CD8-positive, alpha-beta memory T cell (primary cell): Measurements from ENCODE around the gene MRPS23. TPM values are rescaled to one million over a fixed set of nuclear protein-coding genes. Genes with fewer than 3 reads are reported as not detected.
A peak's percentile ranks its signal among the peaks of the same experiment; 100 is the strongest.

Source experiments
- CTCF ChIA-PET: fragments of 350-600 bp; sonication (Branson Sonifier 250); formaldehyde crosslinking; loops from one replicate; lab custom pipeline; 2021; ENCODE audit warnings: antibody characterized with exemption; lab: Charles Lee
- POLR2A ChIA-PET: fragments of 350-600 bp; sonication (Branson Sonifier 250); formaldehyde crosslinking; loops from one replicate; lab custom pipeline; 2021; ENCODE audit warnings: antibody characterized with exemption; lab: Charles Lee
- DNase-seq, 5 donors: peaks; one replicate each; pipeline versions ENCODE4 v3.0.0 to v3.0.0-alpha.2; 2020 to 2022; ENCODE audit warnings: mixed read lengths in 1 of 5
- H3K27ac ChIP-seq: one replicate; pipeline ENCODE4 v1.7.0; 2013; ENCODE audit warnings: low read depth, mild to moderate bottlenecking, low read length, moderate library complexity
- H3K27me3 ChIP-seq: 2 replicates; pipeline ENCODE4 v1.7.0; 2013; ENCODE audit warnings: low read length, mild to moderate bottlenecking; ENCODE audit not compliant: insufficient read depth, poor library complexity, severe bottlenecking
- H3K36me3 ChIP-seq: 2 replicates; pipeline ENCODE4 v1.7.0; 2013; ENCODE audit warnings: mild to moderate bottlenecking, low read length, moderate library complexity; ENCODE audit not compliant: insufficient read depth
- H3K4me1 ChIP-seq: 2 replicates; pipeline ENCODE4 v1.7.0; 2013; ENCODE audit warnings: mild to moderate bottlenecking, low read length, moderate library complexity; ENCODE audit not compliant: insufficient read depth
- H3K4me3 ChIP-seq: 2 replicates; pipeline ENCODE4 v1.7.0; 2013; ENCODE audit warnings: mild to moderate bottlenecking, low read length
- H3K9me3 ChIP-seq: 2 replicates; pipeline ENCODE4 v1.7.0; 2013; ENCODE audit warnings: mild to moderate bottlenecking, low read length
- H3K27ac Mint-ChIP-seq, 8 donors: one replicate each; pipeline ENCODE4 v1.8.0; 2020 to 2021; ENCODE audit warnings: mixed read lengths in 8 of 8, mild to moderate bottlenecking in 6 of 8, inconsistent platforms in 3 of 8, moderate library complexity in 3 of 8
- H3K27me3 Mint-ChIP-seq, 2 donors: one replicate each; pipeline ENCODE4 v1.8.0; 2020 to 2021; ENCODE audit warnings: mixed read lengths in 2 of 2, mild to moderate bottlenecking in 1 of 2, moderate library complexity in 1 of 2
- H3K36me3 Mint-ChIP-seq, 3 donors: one replicate each; pipeline ENCODE4 v1.8.0; 2020 to 2021; ENCODE audit warnings: mixed read lengths in 3 of 3, inconsistent platforms in 1 of 3, mild to moderate bottlenecking in 1 of 3
- H3K4me1 Mint-ChIP-seq, 3 donors: one replicate each; pipeline ENCODE4 v1.8.0; 2020 to 2021; ENCODE audit warnings: mixed read lengths in 3 of 3, inconsistent platforms in 1 of 3, mild to moderate bottlenecking in 1 of 3
- H3K4me3 Mint-ChIP-seq, 7 donors: one replicate each; pipeline ENCODE4 v1.8.0; 2020 to 2021; ENCODE audit warnings: mixed read lengths in 7 of 7, mild to moderate bottlenecking in 6 of 7, moderate library complexity in 4 of 7, inconsistent platforms in 2 of 7
- H3K9me3 Mint-ChIP-seq, 5 donors: one replicate each; pipeline ENCODE4 v1.8.0; 2020 to 2022; ENCODE audit warnings: mixed read lengths in 5 of 5, mild to moderate bottlenecking in 3 of 5, moderate library complexity in 2 of 5, inconsistent platforms in 1 of 5
- polyA plus RNA-seq: library from polyadenylated mRNA; unstranded; fragments of 300-500 nt; fragmentation: Illumina TruSeq; gene quantifications from one replicate; pipeline ENCODE4 v1.2.3, GENCODE V29; 2021
- total RNA-seq, 2 experiments: library from RNA; stranded (reverse); gene quantifications; one replicate each; pipeline ENCODE4 v1.2.3, GENCODE V29; 2021

MRPS23 gene
- total and polyA plus RNA-seq, 3 experiments from 2014 or later, result 42.6 to 88.5 (median 83.1) TPM

DNA sequence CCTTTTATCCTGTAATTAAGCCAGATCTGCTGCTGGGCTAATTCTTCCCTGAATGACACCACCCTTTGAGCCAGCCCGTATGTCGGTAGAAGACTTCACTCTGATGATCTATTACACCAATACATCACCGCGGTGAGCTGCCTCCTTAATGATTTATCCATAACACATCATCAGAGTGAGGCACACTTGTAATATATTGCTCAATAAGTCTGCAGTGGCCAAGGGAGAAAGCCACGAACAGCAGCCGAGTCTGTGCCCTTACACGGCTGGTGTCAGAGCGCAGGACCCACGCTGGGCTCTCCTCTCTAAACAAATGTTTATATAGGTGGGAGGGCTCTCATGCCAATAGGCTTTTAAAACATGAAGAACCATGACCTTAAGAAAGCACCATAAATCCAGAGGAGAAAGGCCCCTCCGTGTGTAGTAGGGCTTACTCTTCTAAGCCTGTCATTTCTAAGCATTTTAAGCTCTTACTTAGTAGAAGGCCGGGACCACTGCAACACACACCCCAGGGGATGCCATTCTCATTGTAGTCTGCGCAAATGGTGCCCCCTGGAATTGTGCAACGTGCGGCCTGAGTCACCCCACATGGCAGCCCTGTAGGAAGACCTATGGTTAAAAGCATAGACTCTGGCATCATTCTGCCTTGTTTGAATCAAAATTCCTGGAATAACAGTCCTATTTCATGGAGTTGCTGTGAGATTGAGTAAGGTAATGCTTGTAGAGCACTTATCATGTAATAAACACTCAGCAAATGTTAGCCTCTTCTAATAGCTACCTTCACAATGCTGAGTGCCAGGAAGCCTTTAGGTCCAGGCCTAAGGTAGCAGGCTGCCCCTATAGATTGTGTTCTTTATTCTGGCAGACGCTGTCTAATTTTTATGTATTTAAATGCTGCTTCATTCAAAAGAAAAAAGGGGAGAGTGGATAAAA lies 26.1 kb downstream of the MRPS23 start:
- ChIA-PET CTCF (interaction anchor here (2.5 kb wide), 1 partner anchor 10 kb away, joined by 12 read pairs; no protein-coding TSS in a partner anchor), POLR2A (no interaction called here)
- Histone ChIP-seq H3K4me1 (no peaks in the 10 kb centered on the region), H3K36me3 (no peaks in the 10 kb centered on the region), H3K4me3 (no peak overlapping the region), H3K27ac (no peak overlapping the region), H3K27me3 (no peaks in the 10 kb centered on the region), H3K9me3 (no peaks in the 10 kb centered on the region)
- Mint-ChIP-seq H3K27me3 (peaks cover 0 to 7% of the 10 kb centered on the region in 2 donors), H3K36me3 (no peaks in the 10 kb centered on the region), H3K9me3 (no peaks in the 10 kb centered on the region), H3K27ac (no peak overlapping the region), H3K4me3 (no peak overlapping the region), H3K4me1 (no peaks in the 10 kb centered on the region)
- no peak for DNase-seq

DNA sequence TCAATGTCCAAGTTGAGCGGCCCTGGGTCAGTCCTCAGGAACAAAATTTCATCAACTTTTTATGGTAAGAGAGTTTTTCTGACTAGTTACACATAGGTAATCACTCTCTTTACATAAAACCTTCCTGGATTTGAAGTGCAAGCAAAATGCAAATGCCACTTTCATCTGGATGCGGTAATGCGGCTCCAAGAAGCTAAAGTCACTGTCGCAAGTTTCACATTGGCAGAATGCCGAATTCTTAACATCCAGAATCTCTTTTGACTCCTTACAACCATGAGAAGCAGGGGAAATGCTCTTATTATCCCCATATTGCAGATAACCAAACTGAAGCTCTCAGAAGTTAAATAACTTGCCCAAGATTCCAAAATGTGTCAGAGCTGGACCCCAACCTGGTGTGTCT lies 30.0 kb downstream of the MRPS23 start:
- Mint-ChIP-seq H3K9me3 (no peaks in the 10 kb centered on the region), H3K36me3 (peaks cover 0 to 1% (median 0%) of the 10 kb centered on the region in 3 donors), H3K27me3 (peaks cover 7 to 17% of the 10 kb centered on the region in 2 donors), H3K27ac (no peak overlapping the region), H3K4me3 (no peak overlapping the region), H3K4me1 (no peaks in the 10 kb centered on the region)
- H3K27ac ChIP-seq, result no peak overlapping the region
- ChIA-PET POLR2A (no interaction called here), CTCF (no interaction called here)
- no peak overlapping the region for H3K4me3 ChIP-seq
- peaks cover 4% of the 10 kb centered on the region for H3K27me3 ChIP-seq
- no peaks in the 10 kb centered on the region for H3K9me3 ChIP-seq
- no peak for DNase-seq
- H3K36me3 ChIP-seq, result no peaks in the 10 kb centered on the region
- no peaks in the 10 kb centered on the region for H3K4me1 ChIP-seq

DNA sequence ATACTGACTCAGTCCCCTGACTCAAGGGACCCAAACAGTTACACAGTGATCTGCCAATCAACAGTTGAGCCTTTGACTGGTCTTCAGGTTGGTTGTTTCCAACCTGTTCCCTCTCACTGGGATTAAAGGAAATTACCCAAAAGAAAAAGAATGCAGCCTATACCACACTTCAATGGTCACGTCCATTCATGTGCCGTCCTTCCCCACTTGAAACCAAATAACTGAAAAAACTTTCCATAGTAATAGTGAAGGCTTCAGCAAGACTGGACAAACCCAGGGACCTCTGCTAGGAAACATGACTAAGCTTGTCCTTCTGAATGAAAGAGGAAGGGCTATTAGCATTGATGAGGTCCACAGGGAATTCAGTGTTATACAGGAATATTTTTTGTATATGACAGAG lies 30.6 kb downstream of the MRPS23 start:
- Mint-ChIP-seq H3K9me3 (no peaks in the 10 kb centered on the region), H3K27ac (no peak overlapping the region), H3K27me3 (peaks cover 7 to 23% of the 10 kb centered on the region in 2 donors), H3K4me3 (no peak overlapping the region), H3K4me1 (no peaks in the 10 kb centered on the region), H3K36me3 (peaks cover 0 to 1% (median 0%) of the 10 kb centered on the region in 3 donors)
- Histone ChIP-seq H3K4me3 (no peak overlapping the region), H3K4me1 (no peaks in the 10 kb centered on the region), H3K9me3 (no peaks in the 10 kb centered on the region), H3K27ac (no peak overlapping the region), H3K27me3 (peaks cover 6% of the 10 kb centered on the region), H3K36me3 (no peaks in the 10 kb centered on the region)
- no peak for DNase-seq
- POLR2A ChIA-PET, result no interaction called here
- CTCF ChIA-PET, result no interaction called here

DNA sequence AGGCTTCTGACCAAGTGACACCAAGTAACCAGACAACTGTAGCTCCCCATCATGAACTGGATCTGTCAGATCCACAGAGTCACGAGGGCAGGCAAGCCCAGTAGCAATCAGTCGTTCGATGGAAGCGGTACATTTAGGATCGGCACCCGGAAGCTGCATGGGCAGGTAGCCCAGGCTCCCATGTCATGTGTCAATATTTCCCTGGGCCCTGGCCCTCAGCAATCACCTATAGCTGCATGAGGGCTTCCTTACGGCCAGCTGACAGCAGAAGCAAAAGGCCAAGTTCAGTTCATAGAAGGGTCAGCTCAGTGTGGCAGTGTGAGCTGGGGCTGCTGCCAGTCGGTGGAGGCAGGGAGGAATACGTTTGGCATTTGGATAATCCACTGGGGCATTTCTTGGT lies 31.8 kb downstream of the MRPS23 start:
- H3K9me3 Mint-ChIP-seq, result no peaks in the 10 kb centered on the region
- POLR2A ChIA-PET, result no interaction called here
- no peaks in the 10 kb centered on the region for H3K9me3 ChIP-seq

DNA sequence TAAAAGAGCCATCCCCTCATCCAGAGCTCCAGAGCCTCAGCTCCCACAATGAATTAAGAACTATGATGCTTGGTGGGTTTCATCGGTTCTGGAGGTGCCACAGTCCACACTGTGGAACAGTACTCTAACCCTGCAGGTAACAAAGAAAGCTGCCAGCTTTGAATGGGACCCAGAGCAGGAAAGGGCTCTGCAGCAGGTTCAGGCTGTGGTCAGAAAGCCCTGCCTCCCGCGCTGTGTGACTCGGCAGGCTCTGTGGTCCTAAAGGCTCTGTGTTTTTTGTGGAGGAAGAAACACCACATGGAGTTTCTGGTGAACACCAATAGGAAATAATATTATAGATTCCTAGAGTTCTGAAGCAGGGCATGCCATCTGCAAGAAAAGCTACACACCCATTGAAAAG lies 32.5 kb downstream of the MRPS23 start:
- peaks cover 10% of the 10 kb centered on the region for H3K27me3 ChIP-seq
- CTCF ChIA-PET, result interaction anchor here (2.5 kb wide), 1 partner anchor 16 kb away, joined by 10 read pairs; no protein-coding TSS in a partner anchor
- no peak overlapping the region for H3K4me3 ChIP-seq
- Mint-ChIP-seq H3K4me1 (no peaks in the 10 kb centered on the region), H3K9me3 (no peaks in the 10 kb centered on the region), H3K36me3 (peaks cover 0 to 1% (median 0%) of the 10 kb centered on the region in 3 donors), H3K27me3 (peaks cover 13 to 32% of the 10 kb centered on the region in 2 donors), H3K27ac (peak overlapping the region in 1 of 8 donors; percentile 31), H3K4me3 (no peak overlapping the region)
- POLR2A ChIA-PET, result no interaction called here
- H3K27ac ChIP-seq, result no peak overlapping the region
- no peaks in the 10 kb centered on the region for H3K36me3 ChIP-seq
- no peaks in the 10 kb centered on the region for H3K4me1 ChIP-seq
- no peaks in the 10 kb centered on the region for H3K9me3 ChIP-seq
- DNase-seq, result no peak

More for the DNA sequence above, 31.8 kb downstream of the MRPS23 start:
- Histone ChIP-seq H3K4me1 (no peaks in the 10 kb centered on the region), H3K27ac (no peak overlapping the region), H3K36me3 (no peaks in the 10 kb centered on the region), H3K4me3 (no peak overlapping the region), H3K27me3 (peaks cover 10% of the 10 kb centered on the region)
- CTCF ChIA-PET, result interaction anchor here (2.5 kb wide), 1 partner anchor 15 kb away, joined by 10 read pairs; no protein-coding TSS in a partner anchor
- Mint-ChIP-seq H3K36me3 (peaks cover 0 to 1% (median 0%) of the 10 kb centered on the region in 3 donors), H3K27me3 (peaks cover 13 to 28% of the 10 kb centered on the region in 2 donors), H3K27ac (no peak overlapping the region), H3K4me1 (no peaks in the 10 kb centered on the region), H3K4me3 (no peak overlapping the region)
- DNase-seq, result no peak

DNA sequence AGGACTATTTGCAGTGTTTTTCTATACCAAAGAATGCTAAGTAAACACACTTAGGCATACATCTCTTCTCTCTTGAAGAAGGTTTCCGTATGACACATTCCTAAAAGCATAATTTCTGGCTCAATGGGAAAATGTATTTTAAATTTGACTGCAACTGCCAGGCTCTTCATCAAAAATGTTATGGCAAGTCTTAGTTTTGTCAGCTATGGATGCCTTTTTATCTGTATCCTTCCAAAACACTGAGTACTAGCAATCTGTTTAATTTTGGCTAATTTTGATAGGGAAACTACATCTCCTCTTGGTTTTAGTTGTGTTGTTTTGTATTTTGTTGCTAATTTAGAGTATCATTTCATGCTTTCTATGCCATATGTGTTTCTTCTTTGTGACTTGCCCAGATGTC lies 35.4 kb downstream of the MRPS23 start:
- DNase-seq, result no peak
- no peaks in the 10 kb centered on the region for H3K9me3 ChIP-seq

DNA sequence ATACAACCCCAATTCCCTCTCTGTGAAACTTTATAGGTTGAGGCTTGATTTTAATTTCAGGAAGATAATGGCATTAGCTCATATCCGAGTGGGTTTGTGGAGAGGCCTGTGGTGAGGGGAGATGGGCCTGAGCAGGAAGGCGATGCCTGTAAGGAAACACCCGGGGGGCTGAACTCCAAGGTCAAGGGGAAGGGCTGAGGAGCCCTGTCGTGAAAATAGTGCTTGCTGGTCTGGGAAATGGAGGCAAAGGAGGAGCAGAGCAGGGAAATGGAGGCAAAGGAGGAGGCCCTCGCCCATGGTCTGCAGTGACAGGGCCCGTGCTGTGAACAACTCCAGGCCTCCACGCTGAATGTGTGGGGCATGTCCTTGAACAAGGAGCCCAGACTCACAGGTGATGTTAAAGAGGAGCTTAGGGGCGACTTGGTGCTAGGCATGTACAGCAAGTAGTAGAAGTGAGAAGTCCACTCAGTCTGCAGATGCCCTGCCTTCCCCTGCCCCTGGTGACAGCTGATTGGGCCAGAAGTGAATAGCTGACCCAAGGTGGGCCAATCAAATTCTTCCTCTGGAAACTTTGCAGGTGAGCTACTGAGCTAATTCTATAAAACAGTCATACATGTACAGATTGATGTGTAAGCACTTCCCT lies 38.1 kb downstream of the MRPS23 start:
- Histone ChIP-seq H3K27ac (no peak overlapping the region), H3K4me1 (no peaks in the 10 kb centered on the region), H3K4me3 (no peak overlapping the region), H3K9me3 (no peaks in the 10 kb centered on the region), H3K27me3 (peaks cover 8% of the 10 kb centered on the region), H3K36me3 (no peaks in the 10 kb centered on the region)
- peaks cover 26 to 72% of the 10 kb centered on the region in 2 donors for H3K27me3 Mint-ChIP-seq
- no peak overlapping the region for H3K27ac Mint-ChIP-seq
- POLR2A ChIA-PET, result no interaction called here
- peaks cover 0 to 2% (median 0%) of the 10 kb centered on the region in 5 donors for H3K9me3 Mint-ChIP-seq
- H3K4me3 Mint-ChIP-seq, result no peak overlapping the region
- H3K36me3 Mint-ChIP-seq, result no peaks in the 10 kb centered on the region
- CTCF ChIA-PET, result interaction anchor here (0.8 kb wide), 1 partner anchor 21 kb away, joined by 3 read pairs; no protein-coding TSS in a partner anchor
- no peak for DNase-seq
- H3K4me1 Mint-ChIP-seq, result no peaks in the 10 kb centered on the region

More for the DNA sequence above, 35.4 kb downstream of the MRPS23 start:
- ChIA-PET POLR2A (no interaction called here), CTCF (no interaction called here)
- no peaks in the 10 kb centered on the region for H3K4me1 Mint-ChIP-seq
- no peak overlapping the region for H3K4me3 ChIP-seq
- no peak overlapping the region for H3K27ac ChIP-seq
- no peak overlapping the region for H3K4me3 Mint-ChIP-seq
- peaks cover 24 to 54% of the 10 kb centered on the region in 2 donors for H3K27me3 Mint-ChIP-seq
- H3K36me3 ChIP-seq, result no peaks in the 10 kb centered on the region
- no peak overlapping the region for H3K27ac Mint-ChIP-seq
- H3K9me3 Mint-ChIP-seq, result no peaks in the 10 kb centered on the region
- H3K27me3 ChIP-seq, result peaks cover 10% of the 10 kb centered on the region
- no peaks in the 10 kb centered on the region for H3K4me1 ChIP-seq
- H3K36me3 Mint-ChIP-seq, result peaks cover 0 to 1% (median 0%) of the 10 kb centered on the region in 3 donors
